HCT116 (cell line): Measurements from ENCODE around the gene CHRNE. TPM values are rescaled to one million over a fixed set of nuclear protein-coding genes. Genes with fewer than 3 reads are reported as not detected.
A peak's percentile ranks its signal among the peaks of the same experiment; 100 is the strongest.

Experiments used
- ATAC-seq: fragments of 200-7000 bp; cut with Tn5 transposase; 2 replicates; pipeline ENCODE4 v1.9.1; 2020; ENCODE audit warnings: mild to moderate bottlenecking, moderate library complexity
- BruUV-seq: library from RNA; stranded (reverse); fragments of 400-500 nt; replicated peaks from 2 replicates; lab custom pipeline; 2021; lab: Mats Ljungman, UMichigan
- CTCF ChIA-PET: fragments of 300-600 bp; sonication (Branson Sonifier 250); formaldehyde crosslinking; loops from one replicate; lab custom pipeline; 2021; ENCODE audit warnings: antibody characterized with exemption; lab: Charles Lee
- POLR2A ChIA-PET: fragments of 300-600, 350-600 bp; sonication (Branson Sonifier 250); formaldehyde crosslinking; loops from one replicate; lab custom pipeline; 2021; ENCODE audit warnings: antibody characterized with exemption; lab: Charles Lee
- RAD21 ChIA-PET, 2 experiments: fragments of 300-600 bp; sonication (Branson Sonifier 250); formaldehyde crosslinking; loops; one replicate each; lab custom pipeline; 2023; ENCODE audit warnings: low total read pairs in 2 of 2; ENCODE audit not compliant: uncharacterized antibody in 2 of 2, unreplicated experiment in 2 of 2, low non-redundant PET in 1 of 2; lab: Charles Lee
- DNase-seq: peaks from one replicate; pipeline ENCODE4 v3.0.0-alpha.2; 2010; ENCODE audit warnings: low read depth, low spot score
- H2AFZ ChIP-seq: fragments of 200-600 bp; shearing (Covaris generic), sonication (generic); 2 replicates; pipeline ENCODE4 v1.6.1; 2017; ENCODE audit warnings: low read depth, mixed run types, mixed read lengths, antibody characterized with exemption, low read length; ENCODE audit not compliant: poor library complexity, severe bottlenecking
- H3K27ac ChIP-seq: 2 replicates; pipeline ENCODE4 v1.5.1; 2012; ENCODE audit warnings: low read depth, low read length
- H3K27me3 ChIP-seq: fragments of 200-600 bp; sonication (generic); 2 replicates; pipeline ENCODE4 v1.6.1; 2016; ENCODE audit warnings: mixed run types, low read length, mixed read lengths; ENCODE audit not compliant: insufficient read depth
- H3K36me3 ChIP-seq, 2 experiments: fragments of 200-500 bp in 1 of 2; fragments of 200-600 bp in 1 of 2; sonication (Bioruptor generic) in 1 of 2; sonication (generic) in 1 of 2; 2 replicates each; pipeline versions ENCODE4 v1.5.1 to v1.6.1; 2014 to 2016; ENCODE audit warnings: low read length in 2 of 2, inconsistent platforms in 1 of 2, mixed read lengths in 1 of 2, mixed run types in 1 of 2; ENCODE audit not compliant: insufficient read depth in 2 of 2, control insufficient read depth in 1 of 2
- H3K4me1 ChIP-seq, 2 experiments: fragments of 200-600 bp in 1 of 2; sonication (generic) in 1 of 2; 2 replicates each; pipeline versions ENCODE4 v1.5.1 to v1.6.1; 2012 to 2017; ENCODE audit warnings: low read length in 2 of 2, inconsistent platforms in 1 of 2, mild to moderate bottlenecking in 1 of 2, mixed read lengths in 1 of 2, mixed run types in 1 of 2, moderate library complexity in 1 of 2; ENCODE audit not compliant: insufficient read depth in 2 of 2, control insufficient read depth in 1 of 2
- H3K4me2 ChIP-seq: fragments of 200-600 bp; sonication (generic); 2 replicates; pipeline ENCODE4 v1.6.1; 2017; ENCODE audit warnings: mixed run types, low read length, mixed read lengths
- H3K4me3 ChIP-seq, 2 experiments: fragments of 200-600 bp in 1 of 2; sonication (generic) in 1 of 2; replicated peaks in 1 of 2; 2 replicates each; pipeline ENCODE4 v1.5.1; 2011 to 2016; ENCODE audit warnings: low read length in 2 of 2, control low read depth in 1 of 2, low read depth in 1 of 2, mild to moderate bottlenecking in 1 of 2, mixed read lengths in 1 of 2, mixed run types in 1 of 2
- H3K79me2 ChIP-seq: fragments of 200-600 bp; sonication (generic); 2 replicates; pipeline ENCODE4 v1.6.1; 2017; ENCODE audit warnings: mild to moderate bottlenecking, mixed run types, low read length, moderate library complexity, mixed read lengths; ENCODE audit not compliant: insufficient read depth
- H3K9ac ChIP-seq: fragments of 200-600 bp; sonication (generic); 2 replicates; pipeline ENCODE4 v1.6.1; 2016; ENCODE audit warnings: low read length, mixed read lengths
- H3K9me2 ChIP-seq: fragments of 200-600 bp; sonication (generic), shearing (Covaris generic); 2 replicates; pipeline ENCODE4 v1.6.1; 2017; ENCODE audit warnings: mixed run types, mild to moderate bottlenecking, moderate library complexity; ENCODE audit not compliant: insufficient read depth
- H3K9me3 ChIP-seq, 2 experiments: fragments of 200-500 bp in 1 of 2; fragments of 200-600 bp in 1 of 2; sonication (Bioruptor generic) in 1 of 2; sonication (generic) in 1 of 2; 2 replicates each; pipeline ENCODE4 v1.6.1; 2014 to 2017; ENCODE audit warnings: low read length in 2 of 2, mixed read lengths in 2 of 2, inconsistent platforms in 1 of 2, low read depth in 1 of 2, mild to moderate bottlenecking in 1 of 2, mixed run types in 1 of 2, moderate library complexity in 1 of 2; ENCODE audit not compliant: control insufficient read depth in 1 of 2, insufficient read depth in 1 of 2
- H4K20me1 ChIP-seq: fragments of 200-600 bp; sonication (generic), shearing (Covaris generic); 2 replicates; pipeline ENCODE4 v1.6.1; 2017; ENCODE audit warnings: mixed run types, mild to moderate bottlenecking, moderate library complexity; ENCODE audit not compliant: insufficient read depth
- ATF3 ChIP-seq: IDR thresholded peaks from 2 replicates; pipeline ENCODE4 v1.6.1; 2012
- CTCF ChIP-seq, 3 experiments: fragments of 200-600 bp in 1 of 3; sonication (generic) in 1 of 3; IDR thresholded peaks in 2 of 3; conservative IDR thresholded peaks in 1 of 3; 2 replicates each; pipeline ENCODE4 v1.5.1; 2012 to 2017; ENCODE audit warnings: low read depth in 2 of 3, low read length in 2 of 3, antibody characterized with exemption in 1 of 3, borderline replicate concordance in 1 of 3, control low read depth in 1 of 3, mild to moderate bottlenecking in 1 of 3, mixed read lengths in 1 of 3, mixed run types in 1 of 3, moderate library complexity in 1 of 3; ENCODE audit not compliant: insufficient read depth in 1 of 3
- EGR1 ChIP-seq: IDR thresholded peaks from 2 replicates; pipeline ENCODE4 v1.6.1; 2012; ENCODE audit warnings: low read depth
- ELF1 ChIP-seq: IDR thresholded peaks from 2 replicates; pipeline ENCODE4 v1.6.1; 2012; ENCODE audit warnings: low read depth, borderline replicate concordance
- EZH2 ChIP-seq: fragments of 200-600 bp; sonication (generic); IDR thresholded peaks from 2 replicates; pipeline ENCODE4 v1.6.1; 2017; ENCODE audit warnings: antibody characterized with exemption, mixed run types
- FOSL1 ChIP-seq: IDR thresholded peaks from 2 replicates; pipeline ENCODE4 v1.6.1; 2012; ENCODE audit warnings: low read depth
- JUND ChIP-seq: IDR thresholded peaks from 2 replicates; pipeline ENCODE4 v1.6.1; 2012
- POLR2A ChIP-seq: IDR thresholded peaks from 2 replicates; pipeline ENCODE4 v1.7.0; 2011; ENCODE audit warnings: borderline replicate concordance; ENCODE audit not compliant: insufficient read depth, insufficient read length; ENCODE audit errors: extremely low read depth
- POLR2AphosphoS5 ChIP-seq: IDR thresholded peaks from 2 replicates; pipeline ENCODE4 v1.6.1; 2011; ENCODE audit warnings: mild to moderate bottlenecking, low read depth, low read length, moderate library complexity
- SIN3A ChIP-seq: IDR thresholded peaks from 2 replicates; pipeline ENCODE4 v1.6.1; 2012; ENCODE audit warnings: low read depth
- TCF7L2 ChIP-seq: IDR thresholded peaks from 2 replicates; pipeline ENCODE4 v1.7.0; 2011; ENCODE audit warnings: borderline replicate concordance, inconsistent platforms; ENCODE audit not compliant: insufficient read depth, insufficient read length; ENCODE audit errors: extremely low read depth
- YY1 ChIP-seq: IDR thresholded peaks from 2 replicates; pipeline ENCODE4 v1.6.1; 2011; ENCODE audit warnings: low read length, low read depth, moderate library complexity, mild to moderate bottlenecking; ENCODE audit not compliant: insufficient replicate concordance; ENCODE audit errors: extremely low read depth
- ZFX ChIP-seq: fragments of 450-650 bp; IDR thresholded peaks from 2 replicates; pipeline ENCODE4 v1.6.1; 2017
- intact Hi-C: fragments of 100-400 bp; cut with micrococcal nuclease; formaldehyde crosslinking; loops from 2 replicates; pipeline ENCODE4 v1.10.0; 2022
- total RNA-seq: library from RNA; stranded (reverse); gene quantifications from one replicate; pipeline ENCODE4 v1.2.1, GENCODE V29; 2021; ENCODE audit not compliant: unreplicated experiment

Gene CHRNE
- total RNA-seq, 1 experiment from 2014 or later, result 0.30 TPM

- no peak overlapping the region for H2AFZ ChIP-seq
- ATAC-seq (peak; percentile 62), DNase-seq (no peak)
- no peaks in the 10 kb centered on the region for H3K9me2 ChIP-seq
- no peaks in the 10 kb centered on the region; the same call in 1 of the 2 replicates for H4K20me1 ChIP-seq
- intact Hi-C loops, result loop anchor here (1.0 kb wide), 2 partner anchors 8 to 27 kb away; partner anchors contain the start of genes PFN1 and SPAG7
- peaks cover 18 to 45% of the 10 kb centered on the region in 2 experiments for H3K4me1 ChIP-seq
- peak; percentile 64 for TF ChIP-seq POLR2AphosphoS5
- no peak for TF ChIP-seq JUND
- H3K27ac ChIP-seq, result peak overlapping the region; percentile 95
- peak overlapping the region; percentile 86 to 93 for H3K4me3 ChIP-seq
- CTCF ChIA-PET, result interaction anchor here (0.8 to 2.4 kb wide), 8 partner anchors 8 to 230 kb away, joined by 3 to 15 read pairs (median 3); partner anchors contain the start of genes ARRB2, CHRNE, PFN1 and SPAG7
- peak overlapping the region; percentile 100 for H3K4me2 ChIP-seq
- BruUV-seq, result TSS peak; percentile 84
- no peaks in the 10 kb centered on the region for H3K27me3 ChIP-seq
- RAD21 ChIA-PET, result interaction anchor here (1.5 to 2.1 kb wide), 3 partner anchors 27 to 31 kb away, joined by 6 to 11 read pairs (median 8); partner anchors contain the start of gene SPAG7 (in 2 of the 2)
- POLR2A ChIA-PET, result interaction anchor here (0.7 to 2.1 kb wide), 10 partner anchors 8 to 231 kb away, joined by 3 to 30 read pairs (median 6); partner anchors contain the start of genes ARRB2, CAMTA2, ENO3 and PFN1
- no peaks in the 10 kb centered on the region for H3K9me3 ChIP-seq
- peaks cover 5 to 28% of the 10 kb centered on the region in 2 experiments; a peak in 2 of 4 replicates for H3K36me3 ChIP-seq
- H3K9ac ChIP-seq, result peak overlapping the region; percentile 96
- peaks cover 73% of the 10 kb centered on the region for H3K79me2 ChIP-seq
These were observed 37.8 kb upstream of the CHRNE start for GRCh38 chr17:4940555-4941318.

- CTCF ChIA-PET, result interaction anchor here (0.6 to 2.4 kb wide), 9 partner anchors 9 to 230 kb away, joined by 3 to 15 read pairs (median 3); partner anchors contain the start of genes ARRB2, CHRNE, PFN1 and SPAG7
- H3K36me3 ChIP-seq, result peaks cover 5 to 28% of the 10 kb centered on the region in 2 experiments; a peak in 2 of 4 replicates
- intact Hi-C loops, result loop anchor here (1.0 kb wide), 2 partner anchors 8 to 27 kb away; partner anchors contain the start of genes PFN1 and SPAG7
- TF ChIP-seq EGR1 (no peak), FOSL1 (no peak), POLR2A (peak; percentile 91), ATF3 (no peak), TCF7L2 (no peak), SIN3A (peak; percentile 83), CTCF (IDR thresholded peaks at IDR 0.05 in 2 of 3, conservative IDR thresholded peaks at IDR 0.05 in 1 of 3; ENCODE audit: borderline replicate concordance in 1 of 3, insufficient read depth in 1 of 3, low read depth in 2 of 3, low read length in 2 of 3) (no peak), JUND (no peak), EZH2 (no peak), ZFX (no peak), YY1 (peak; percentile 77), ELF1 (no peak)
These were observed 37.1 kb upstream of the CHRNE start, which contains the start of the genes RNF167 and SLC25A11 for GRCh38 chr17:4939796-4940554. RNF167 (plus strand) TSS chr17:4940268; CDS start chr17:4940910, 642 bp downstream. SLC25A11 (minus strand) TSS chr17:4940046; CDS start chr17:4939910, 136 bp downstream.

More at GRCh38 chr17:4939796-4940554, 37.1 kb upstream of the CHRNE start, which contains the start of the genes RNF167 and SLC25A11:
- ATAC-seq, result peak; percentile 85
- Histone ChIP-seq H4K20me1 (no peaks in the 10 kb centered on the region; the same call in 1 of the 2 replicates), H2AFZ (no peak within 1 kb of the TSS), H3K79me2 (peaks cover 65% of the 10 kb centered on the region), H3K4me3 (peak within 1 kb of the TSS; percentile 86 to 93), H3K27ac (peak within 1 kb of the TSS; percentile 95), H3K9ac (peak within 1 kb of the TSS; percentile 96), H3K9me2 (no peaks in the 10 kb centered on the region), H3K4me1 (peaks cover 10 to 38% of the 10 kb centered on the region in 2 experiments), H3K27me3 (no peaks in the 10 kb centered on the region), H3K4me2 (peak within 1 kb of the TSS; percentile 100), H3K9me3 (no peaks in the 10 kb centered on the region)
- ChIA-PET POLR2A (interaction anchor here (0.7 to 2.1 kb wide), 12 partner anchors 8 to 230 kb away, joined by 3 to 30 read pairs (median 4); partner anchors contain the start of genes ARRB2, CAMTA2, ENO3 and PFN1), RAD21 (interaction anchor here (1.5 to 2.1 kb wide), 3 partner anchors 27 to 31 kb away, joined by 6 to 11 read pairs (median 8); partner anchors contain the start of gene SPAG7 (in 2 of the 2))
- no TSS peak for BruUV-seq
- peak; percentile 100 for DNase-seq
